Measurements from ENCODE around the gene PADI2. TPM values are rescaled to one million over a fixed set of nuclear protein-coding genes. Genes with fewer than 3 reads are reported as not detected.

Gene PADI2
- total RNA-seq, 1 experiment from 2014 or later = 1.3 TPM

DNA sequence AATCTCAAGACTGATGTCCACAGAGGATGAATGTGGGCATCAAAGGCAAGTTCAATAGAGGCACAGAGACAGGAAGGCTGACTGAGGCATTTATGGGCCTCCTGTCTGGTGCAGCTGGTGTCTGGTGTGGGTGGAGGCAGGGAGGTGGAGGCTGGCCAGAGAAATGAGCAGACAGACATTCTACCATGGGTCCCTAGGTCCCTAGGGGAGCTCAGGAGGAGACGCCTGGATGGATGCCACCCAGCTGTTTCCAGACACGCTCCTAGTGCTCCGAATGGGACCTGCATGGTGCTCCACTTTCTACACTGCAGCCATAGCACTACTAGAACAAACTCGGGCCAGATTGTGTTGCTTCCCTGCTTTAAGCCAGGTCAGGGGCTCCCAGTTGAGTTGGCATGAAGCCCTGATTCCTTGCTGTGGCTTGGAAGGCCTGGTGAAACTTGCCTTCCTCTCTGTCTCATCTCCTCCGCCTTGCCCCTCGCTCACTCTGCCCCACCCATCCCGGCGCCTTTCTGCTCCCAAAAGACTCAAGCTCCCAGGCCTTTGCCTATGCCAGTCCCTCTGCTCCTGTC is 25.3 kb downstream of the PADI2 start:
- no peak for DNase-seq
- Mint-ChIP-seq H3K36me3 (ENCODE audit: insufficient read depth, unreplicated experiment) (no peaks in the 10 kb centered on the region), H3K9me3 (ENCODE audit: low read depth, unreplicated experiment) (no peaks in the 10 kb centered on the region), H3K27me3 (ENCODE audit: unreplicated experiment) (peaks cover 13% of the 10 kb centered on the region), H3K4me3 (ENCODE audit: low read depth, unreplicated experiment) (no peak overlapping the region), H3K27ac (ENCODE audit: unreplicated experiment) (no peak overlapping the region), H3K4me1 (ENCODE audit: low read depth, unreplicated experiment) (peaks cover 16% of the 10 kb centered on the region)
- CTCF ChIA-PET = no interaction called here
- intact Hi-C loops (cut with micrococcal nuclease; ENCODE audit: unreplicated experiment) = no loop called here
- TF ChIP-seq, protein P1, sequence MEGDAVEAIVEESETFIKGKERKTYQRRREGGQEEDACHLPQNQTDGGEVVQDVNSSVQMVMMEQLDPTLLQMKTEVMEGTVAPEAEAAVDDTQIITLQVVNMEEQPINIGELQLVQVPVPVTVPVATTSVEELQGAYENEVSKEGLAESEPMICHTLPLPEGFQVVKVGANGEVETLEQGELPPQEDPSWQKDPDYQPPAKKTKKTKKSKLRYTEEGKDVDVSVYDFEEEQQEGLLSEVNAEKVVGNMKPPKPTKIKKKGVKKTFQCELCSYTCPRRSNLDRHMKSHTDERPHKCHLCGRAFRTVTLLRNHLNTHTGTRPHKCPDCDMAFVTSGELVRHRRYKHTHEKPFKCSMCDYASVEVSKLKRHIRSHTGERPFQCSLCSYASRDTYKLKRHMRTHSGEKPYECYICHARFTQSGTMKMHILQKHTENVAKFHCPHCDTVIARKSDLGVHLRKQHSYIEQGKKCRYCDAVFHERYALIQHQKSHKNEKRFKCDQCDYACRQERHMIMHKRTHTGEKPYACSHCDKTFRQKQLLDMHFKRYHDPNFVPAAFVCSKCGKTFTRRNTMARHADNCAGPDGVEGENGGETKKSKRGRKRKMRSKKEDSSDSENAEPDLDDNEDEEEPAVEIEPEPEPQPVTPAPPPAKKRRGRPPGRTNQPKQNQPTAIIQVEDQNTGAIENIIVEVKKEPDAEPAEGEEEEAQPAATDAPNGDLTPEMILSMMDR (IDR thresholded peaks at IDR 0.05; ENCODE audit: unreplicated experiment) = no peak
- BruUV-seq (replicated peaks) = no TSS peak

- intact Hi-C loops (cut with micrococcal nuclease; ENCODE audit: unreplicated experiment) = no loop called here
- CTCF ChIA-PET = no interaction called here
- Mint-ChIP-seq H3K36me3 (ENCODE audit: insufficient read depth, unreplicated experiment) (no peaks in the 10 kb centered on the region), H3K4me1 (ENCODE audit: low read depth, unreplicated experiment) (no peaks in the 10 kb centered on the region), H3K27ac (ENCODE audit: unreplicated experiment) (no peak overlapping the region), H3K27me3 (ENCODE audit: unreplicated experiment) (peaks cover 13% of the 10 kb centered on the region), H3K4me3 (ENCODE audit: low read depth, unreplicated experiment) (no peak overlapping the region), H3K9me3 (ENCODE audit: low read depth, unreplicated experiment) (no peaks in the 10 kb centered on the region)
- TF ChIP-seq, protein P1 (IDR thresholded peaks at IDR 0.05; ENCODE audit: unreplicated experiment) = no peak
- DNase-seq = no peak
- no TSS peak for BruUV-seq (replicated peaks)
These were observed 28.0 kb downstream of the PADI2 start for GRCh38 chr1:17091252-17091651.

DNA sequence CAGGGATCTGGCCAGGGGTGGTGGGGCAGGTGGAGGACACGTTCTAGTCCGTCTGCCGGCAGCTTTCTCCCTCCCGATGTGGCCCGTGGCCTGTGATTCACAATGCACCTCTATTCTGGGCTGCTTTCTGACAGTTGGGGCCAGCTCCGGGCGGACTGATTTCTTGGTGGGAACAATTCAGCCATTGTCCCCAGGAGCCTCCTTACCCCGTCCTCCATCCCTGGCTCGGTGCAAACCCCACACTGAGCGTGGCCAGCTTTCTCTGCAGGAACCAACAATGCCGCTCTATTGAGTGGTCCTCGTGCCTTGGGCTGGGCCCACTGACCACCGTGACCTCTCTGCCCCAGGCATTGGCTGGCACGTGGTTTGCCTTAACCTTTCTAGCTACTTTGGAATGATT is 29.7 kb downstream of the PADI2 start:
- TF ChIP-seq, protein P1 (IDR thresholded peaks at IDR 0.05; ENCODE audit: unreplicated experiment) = no peak
- Mint-ChIP-seq H3K9me3 (ENCODE audit: low read depth, unreplicated experiment) (no peaks in the 10 kb centered on the region), H3K27me3 (ENCODE audit: unreplicated experiment) (no peaks in the 10 kb centered on the region), H3K27ac (ENCODE audit: unreplicated experiment) (no peak overlapping the region), H3K4me3 (ENCODE audit: low read depth, unreplicated experiment) (no peak overlapping the region), H3K36me3 (ENCODE audit: insufficient read depth, unreplicated experiment) (no peaks in the 10 kb centered on the region), H3K4me1 (ENCODE audit: low read depth, unreplicated experiment) (no peaks in the 10 kb centered on the region)
- CTCF ChIA-PET = no interaction called here
- BruUV-seq (replicated peaks) = no TSS peak
- no peak for DNase-seq
- intact Hi-C loops (cut with micrococcal nuclease; ENCODE audit: unreplicated experiment) = no loop called here

DNA sequence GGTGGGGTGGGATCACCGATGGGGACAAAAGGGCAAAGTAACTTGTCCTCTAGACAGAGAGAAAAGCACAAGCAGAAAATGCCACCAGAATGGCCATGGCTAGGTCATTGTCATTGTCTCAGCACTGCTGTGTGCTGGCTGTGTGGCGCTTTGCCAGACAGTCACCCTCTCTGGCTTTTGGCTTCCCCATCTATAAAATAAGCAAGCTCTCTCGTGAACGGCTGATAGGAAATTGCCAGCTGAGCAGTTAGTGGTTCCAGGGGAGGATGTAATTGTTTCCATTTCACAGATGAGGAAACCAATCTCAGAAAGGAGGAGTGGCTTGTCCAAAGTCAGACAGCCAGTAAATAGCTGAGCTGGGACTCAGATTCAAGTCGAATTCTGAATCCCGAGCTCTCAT is 32.5 kb downstream of the PADI2 start:
- H3K4me3 Mint-ChIP-seq (ENCODE audit: low read depth, unreplicated experiment) = no peak overlapping the region
- TF ChIP-seq, protein P1 (IDR thresholded peaks at IDR 0.05; ENCODE audit: unreplicated experiment) = no peak
- H3K4me1 Mint-ChIP-seq (ENCODE audit: low read depth, unreplicated experiment) = no peaks in the 10 kb centered on the region
- intact Hi-C loops (cut with micrococcal nuclease; ENCODE audit: unreplicated experiment) = no loop called here
- H3K9me3 Mint-ChIP-seq (ENCODE audit: low read depth, unreplicated experiment) = no peaks in the 10 kb centered on the region
- H3K36me3 Mint-ChIP-seq (ENCODE audit: insufficient read depth, unreplicated experiment) = no peaks in the 10 kb centered on the region
- no TSS peak for BruUV-seq (replicated peaks)
- CTCF ChIA-PET = no interaction called here
- no peaks in the 10 kb centered on the region for H3K27me3 Mint-ChIP-seq (ENCODE audit: unreplicated experiment)
- DNase-seq = no peak
- H3K27ac Mint-ChIP-seq (ENCODE audit: unreplicated experiment) = no peak overlapping the region

Data from Calu3 (cell line).